Hepatic stellate cell (primary cell): ENCODE data around the gene GPT2.
"Not testable (repeated sequence)": the region's sequence is repeated elsewhere in the genome, so short reads cannot be mapped to it uniquely, and the experiment has no call there.

Experiments
- DNase-seq: peaks from one replicate; pipeline ENCODE4 v3.0.0; 2011; ENCODE audit warnings: low spot score

GPT2 gene

GRCh38 chr16:46866286-46866685, 17.9 kb upstream of the GPT2 start:
- no peak for DNase-seq

- DNase-seq = not testable (repeated sequence)
These were observed 16.7 kb upstream of the GPT2 start for GRCh38 chr16:46867486-46867885.

GRCh38 chr16:46868891-46869290, 15.3 kb upstream of the GPT2 start:
- DNase-seq = not testable (repeated sequence)

- DNase-seq = no peak
These were observed 12.6 kb upstream of the GPT2 start for GRCh38 chr16:46871597-46871996.

GRCh38 chr16:46873201-46873600, 11.0 kb upstream of the GPT2 start:
- DNase-seq = no peak

GRCh38 chr16:46875243-46875642, 8.9 kb upstream of the GPT2 start:
- no peak for DNase-seq

- DNase-seq = no peak
These were observed 1.7 kb upstream of the GPT2 start for GRCh38 chr16:46882304-46882939.

- no peak for DNase-seq
These were observed 1.2 kb upstream of the GPT2 start for GRCh38 chr16:46882940-46883307.

- no peak for DNase-seq
These were observed 841 bp upstream of the GPT2 start for GRCh38 chr16:46883353-46883689.

- no peak for DNase-seq
These were observed 541 bp downstream of the GPT2 start for GRCh38 chr16:46884513-46885293.

GRCh38 chr16:46885960-46886763, 2.0 kb downstream of the GPT2 start:
- DNase-seq = no peak

GRCh38 chr16:46886764-46887523, 2.8 kb downstream of the GPT2 start:
- DNase-seq = no peak

GRCh38 chr16:46887524-46887854, 3.3 kb downstream of the GPT2 start:
- no peak for DNase-seq

GRCh38 chr16:46889245-46889941, 5.2 kb downstream of the GPT2 start:
- no peak for DNase-seq

- no peak for DNase-seq
These were observed 5.8 kb downstream of the GPT2 start for GRCh38 chr16:46889942-46890300.

GRCh38 chr16:46891910-46892309, 7.7 kb downstream of the GPT2 start:
- no peak for DNase-seq

GRCh38 chr16:46894036-46894672, 10.0 kb downstream of the GPT2 start:
- DNase-seq = no peak

GRCh38 chr16:46895399-46896313, 11.5 kb downstream of the GPT2 start:
- no peak for DNase-seq

GRCh38 chr16:46896314-46896968, 12.3 kb downstream of the GPT2 start:
- DNase-seq = no peak

GRCh38 chr16:46897471-46897870, 13.3 kb downstream of the GPT2 start:
- DNase-seq = no peak
